Measurements from ENCODE around the gene CLEC2L. TPM values are rescaled to one million over a fixed set of nuclear protein-coding genes. Genes with fewer than 3 reads are reported as not detected.

CLEC2L gene
- total RNA-seq, 1 donor = not detected

- Histone ChIP-seq H3K4me2 (ENCODE audit: insufficient read depth, low read length) (no peak overlapping the region), H3K4me3 (ENCODE audit: insufficient read depth, low read length) (no peak overlapping the region), H2AFZ (ENCODE audit: low read length) (no peak overlapping the region), H3K4me1 (ENCODE audit: insufficient read depth, low read length) (no peaks in the 10 kb centered on the region), H3K27me3 (ENCODE audit: insufficient read depth, low read length) (no peaks in the 10 kb centered on the region), H4K20me1 (ENCODE audit: insufficient read depth, low read length) (peaks cover 3% of the 10 kb centered on the region), H3K79me2 (ENCODE audit: insufficient read depth, low read length) (no peaks in the 10 kb centered on the region), H3K36me3 (ENCODE audit: insufficient read depth, low read length) (peaks cover 35% of the 10 kb centered on the region), H3K27ac (ENCODE audit: low read depth, low read length) (no peak overlapping the region), H3K9me3 (ENCODE audit: low read depth, low read length) (no peaks in the 10 kb centered on the region)
- TF ChIP-seq CTCF (IDR thresholded peaks at IDR 0.05; ENCODE audit: extremely low read depth, low read depth, low read length) = no peak
- DNase-seq (ENCODE audit: insufficient read length, low spot score, missing footprints) = no peak
Measured at GRCh38 chr7:139574618-139575337, 51.3 kb downstream of the CLEC2L start.

- Histone ChIP-seq H3K27me3 (ENCODE audit: insufficient read depth, low read length) (no peaks in the 10 kb centered on the region), H3K36me3 (ENCODE audit: insufficient read depth, low read length) (peaks cover 38% of the 10 kb centered on the region), H2AFZ (ENCODE audit: low read length) (no peak overlapping the region), H3K79me2 (ENCODE audit: insufficient read depth, low read length) (no peaks in the 10 kb centered on the region), H3K4me1 (ENCODE audit: insufficient read depth, low read length) (no peaks in the 10 kb centered on the region), H4K20me1 (ENCODE audit: insufficient read depth, low read length) (peaks cover 3% of the 10 kb centered on the region), H3K4me2 (ENCODE audit: insufficient read depth, low read length) (no peak overlapping the region), H3K4me3 (ENCODE audit: insufficient read depth, low read length) (no peak overlapping the region), H3K27ac (ENCODE audit: low read depth, low read length) (no peak overlapping the region), H3K9me3 (ENCODE audit: low read depth, low read length) (no peaks in the 10 kb centered on the region)
- TF ChIP-seq CTCF (IDR thresholded peaks at IDR 0.05; ENCODE audit: extremely low read depth, low read depth, low read length) = no peak
- DNase-seq (ENCODE audit: insufficient read length, low spot score, missing footprints) = no peak
Measured at GRCh38 chr7:139575338-139575680, 51.8 kb downstream of the CLEC2L start.

GRCh38 chr7:139576179-139576973 lies 52.9 kb downstream of the CLEC2L start:
- H3K27ac ChIP-seq (ENCODE audit: low read depth, low read length) = no peak overlapping the region

More at GRCh38 chr7:139576179-139576973, 52.9 kb downstream of the CLEC2L start:
- TF ChIP-seq CTCF (IDR thresholded peaks at IDR 0.05; ENCODE audit: extremely low read depth, low read depth, low read length) = no peak
- no peak overlapping the region for H3K4me2 ChIP-seq (ENCODE audit: insufficient read depth, low read length)
- H3K79me2 ChIP-seq (ENCODE audit: insufficient read depth, low read length) = no peaks in the 10 kb centered on the region
- no peaks in the 10 kb centered on the region for H4K20me1 ChIP-seq (ENCODE audit: insufficient read depth, low read length)
- H3K36me3 ChIP-seq (ENCODE audit: insufficient read depth, low read length) = peaks cover 40% of the 10 kb centered on the region
- no peaks in the 10 kb centered on the region for H3K4me1 ChIP-seq (ENCODE audit: insufficient read depth, low read length)
- H3K9me3 ChIP-seq (ENCODE audit: low read depth, low read length) = no peaks in the 10 kb centered on the region
- no peak for DNase-seq (ENCODE audit: insufficient read length, low spot score, missing footprints)
- H2AFZ ChIP-seq (ENCODE audit: low read length) = no peak overlapping the region
- no peak overlapping the region for H3K4me3 ChIP-seq (ENCODE audit: insufficient read depth, low read length)
- no peaks in the 10 kb centered on the region for H3K27me3 ChIP-seq (ENCODE audit: insufficient read depth, low read length)

Data from osteoblast (primary cell).